ENCODE results near the gene C17orf113.

Gene C17orf113

DNA sequence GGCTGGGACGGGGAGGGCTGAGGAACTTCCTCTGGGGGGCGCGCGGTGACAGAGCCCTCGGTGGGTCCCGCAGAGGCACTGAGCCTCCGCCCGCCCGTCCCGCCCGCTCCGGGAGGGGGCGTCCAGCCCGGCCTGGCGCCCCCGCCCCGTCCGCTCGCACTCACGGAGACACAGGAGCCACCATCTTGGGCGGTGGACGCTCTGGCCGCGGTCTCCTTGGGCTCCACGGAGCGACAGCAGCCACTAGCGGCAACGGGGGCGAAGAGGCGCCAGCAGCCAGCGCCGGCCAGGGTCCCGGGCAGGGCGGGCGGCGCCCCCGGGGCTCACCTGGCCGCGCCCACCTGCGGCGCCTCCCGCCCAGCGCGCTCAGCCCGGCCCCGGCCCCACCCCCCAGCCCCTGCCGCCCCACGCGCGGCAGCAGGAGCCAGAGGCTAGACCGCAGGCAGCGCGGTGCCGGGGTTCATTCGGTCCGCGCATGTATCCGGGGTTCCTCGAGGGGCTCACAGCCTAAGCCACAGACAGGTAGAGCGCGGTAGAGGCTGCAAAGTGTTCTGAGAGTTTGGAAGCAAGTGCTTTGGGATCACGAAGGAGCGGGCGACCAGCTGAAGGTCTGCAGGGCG, at the start of gene C17orf113:
C17orf113 (minus strand) TSS at position 209 of the 620 bp plus-strand sequence. CDS start 7,225 bp downstream, outside the sequence.
- peak within 1 kb of the TSS; percentile 58 to 80 for H3K9ac ChIP-seq (ENCODE audit: low read depth in 1 of 2, low read length in 2 of 2)
- no peaks in the 10 kb centered on the region for H3K36me3 ChIP-seq (ENCODE audit: control insufficient read depth in 2 of 2, insufficient read depth in 2 of 2, low read length in 2 of 2)
- no peak within 1 kb of the TSS for H3K27ac ChIP-seq (ENCODE audit: low read depth in 2 of 2, low read length in 2 of 2)
- H3K9me3 ChIP-seq (ENCODE audit: control insufficient read depth in 2 of 2, low read length in 2 of 2) = no peaks in the 10 kb centered on the region
- H3K4me3 ChIP-seq (ENCODE audit: low read length in 2 of 2) = peak within 1 kb of the TSS; percentile 66 to 69
- peaks cover 0 to 9% of the 10 kb centered on the region in 2 donors for H3K27me3 ChIP-seq (ENCODE audit: control insufficient read depth in 2 of 2, insufficient read depth in 2 of 2, low read length in 2 of 2)
- peaks cover 6% of the 10 kb centered on the region in 2 donors for H3K4me1 ChIP-seq (ENCODE audit: control insufficient read depth in 2 of 2, insufficient read depth in 2 of 2, low read length in 2 of 2)

DNA sequence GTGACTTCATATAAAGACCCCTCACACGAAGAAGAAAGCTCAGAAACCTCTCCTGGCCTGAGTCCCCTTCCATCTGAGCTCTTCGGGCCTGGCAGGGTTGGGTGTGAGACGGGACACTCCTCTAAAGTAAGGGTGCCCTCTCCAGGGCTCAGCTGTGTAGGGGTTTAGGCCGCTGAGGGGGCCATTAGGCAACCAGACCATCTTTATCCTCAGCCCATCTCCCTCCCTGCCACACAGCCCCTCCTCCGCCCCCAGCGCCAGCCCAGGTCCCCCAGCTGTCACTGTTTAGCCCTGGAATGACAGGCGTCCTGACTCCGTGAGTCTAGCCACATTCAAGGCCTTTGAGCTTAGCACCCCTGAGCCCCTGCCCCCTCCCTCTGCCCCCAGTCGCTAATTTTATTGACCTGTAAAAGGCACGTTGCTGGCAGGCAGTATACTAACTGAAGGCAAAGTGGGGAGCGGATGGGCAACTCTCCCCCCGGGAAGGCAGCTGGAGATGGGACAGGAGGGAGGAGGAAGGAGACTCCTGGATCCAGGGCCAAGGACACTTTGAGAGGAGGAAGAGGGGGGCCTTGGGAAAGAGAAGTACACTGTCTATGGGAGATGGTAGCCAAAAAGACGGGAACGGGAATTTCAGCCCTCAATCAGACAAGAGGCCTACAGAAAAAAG, 48.5 kb upstream of the C17orf113 start:
- Histone ChIP-seq H3K9me3 (ENCODE audit: control insufficient read depth in 2 of 2, low read length in 2 of 2) (no peaks in the 10 kb centered on the region), H3K27ac (ENCODE audit: low read depth in 2 of 2, low read length in 2 of 2) (no peak overlapping the region), H3K4me1 (ENCODE audit: control insufficient read depth in 2 of 2, insufficient read depth in 2 of 2, low read length in 2 of 2) (peaks cover 0 to 4% of the 10 kb centered on the region in 2 donors), H3K4me3 (ENCODE audit: low read length in 2 of 2) (no peak overlapping the region), H3K36me3 (ENCODE audit: control insufficient read depth in 2 of 2, insufficient read depth in 2 of 2, low read length in 2 of 2) (no peaks in the 10 kb centered on the region), H3K27me3 (ENCODE audit: control insufficient read depth in 2 of 2, insufficient read depth in 2 of 2, low read length in 2 of 2) (peaks cover 13 to 14% of the 10 kb centered on the region in 2 donors), H3K9ac (ENCODE audit: low read depth in 1 of 2, low read length in 2 of 2) (no peak overlapping the region)

GRCh38 chr17:42097691-42098631, 47.6 kb upstream of the C17orf113 start, which contains the start of gene ZNF385C:
Gene ZNF385C (minus strand): TSS chr17:42098473. CDS start chr17:42063056, 35,417 bp downstream.
- H3K27ac ChIP-seq (ENCODE audit: low read depth in 2 of 2, low read length in 2 of 2) = no peak within 1 kb of the TSS
- no peaks in the 10 kb centered on the region for H3K9me3 ChIP-seq (ENCODE audit: control insufficient read depth in 2 of 2, low read length in 2 of 2)
- peaks cover 0 to 4% of the 10 kb centered on the region in 2 donors for H3K4me1 ChIP-seq (ENCODE audit: control insufficient read depth in 2 of 2, insufficient read depth in 2 of 2, low read length in 2 of 2)
- H3K27me3 ChIP-seq (ENCODE audit: control insufficient read depth in 2 of 2, insufficient read depth in 2 of 2, low read length in 2 of 2) = peaks cover 13 to 14% of the 10 kb centered on the region in 2 donors
- H3K9ac ChIP-seq (ENCODE audit: low read depth in 1 of 2, low read length in 2 of 2) = no peak within 1 kb of the TSS
- H3K4me3 ChIP-seq (ENCODE audit: low read length in 2 of 2) = no peak within 1 kb of the TSS
- H3K36me3 ChIP-seq (ENCODE audit: control insufficient read depth in 2 of 2, insufficient read depth in 2 of 2, low read length in 2 of 2) = no peaks in the 10 kb centered on the region

GRCh38 chr17:42096360-42097111, 46.1 kb upstream of the C17orf113 start:
- Histone ChIP-seq H3K4me3 (ENCODE audit: low read length in 2 of 2) (no peak overlapping the region), H3K27me3 (ENCODE audit: control insufficient read depth in 2 of 2, insufficient read depth in 2 of 2, low read length in 2 of 2) (peaks cover 13 to 14% of the 10 kb centered on the region in 2 donors), H3K4me1 (ENCODE audit: control insufficient read depth in 2 of 2, insufficient read depth in 2 of 2, low read length in 2 of 2) (peaks cover 0 to 4% of the 10 kb centered on the region in 2 donors), H3K9ac (ENCODE audit: low read depth in 1 of 2, low read length in 2 of 2) (no peak overlapping the region), H3K9me3 (ENCODE audit: control insufficient read depth in 2 of 2, low read length in 2 of 2) (no peaks in the 10 kb centered on the region), H3K36me3 (ENCODE audit: control insufficient read depth in 2 of 2, insufficient read depth in 2 of 2, low read length in 2 of 2) (no peaks in the 10 kb centered on the region), H3K27ac (ENCODE audit: low read depth in 2 of 2, low read length in 2 of 2) (no peak overlapping the region)

DNA sequence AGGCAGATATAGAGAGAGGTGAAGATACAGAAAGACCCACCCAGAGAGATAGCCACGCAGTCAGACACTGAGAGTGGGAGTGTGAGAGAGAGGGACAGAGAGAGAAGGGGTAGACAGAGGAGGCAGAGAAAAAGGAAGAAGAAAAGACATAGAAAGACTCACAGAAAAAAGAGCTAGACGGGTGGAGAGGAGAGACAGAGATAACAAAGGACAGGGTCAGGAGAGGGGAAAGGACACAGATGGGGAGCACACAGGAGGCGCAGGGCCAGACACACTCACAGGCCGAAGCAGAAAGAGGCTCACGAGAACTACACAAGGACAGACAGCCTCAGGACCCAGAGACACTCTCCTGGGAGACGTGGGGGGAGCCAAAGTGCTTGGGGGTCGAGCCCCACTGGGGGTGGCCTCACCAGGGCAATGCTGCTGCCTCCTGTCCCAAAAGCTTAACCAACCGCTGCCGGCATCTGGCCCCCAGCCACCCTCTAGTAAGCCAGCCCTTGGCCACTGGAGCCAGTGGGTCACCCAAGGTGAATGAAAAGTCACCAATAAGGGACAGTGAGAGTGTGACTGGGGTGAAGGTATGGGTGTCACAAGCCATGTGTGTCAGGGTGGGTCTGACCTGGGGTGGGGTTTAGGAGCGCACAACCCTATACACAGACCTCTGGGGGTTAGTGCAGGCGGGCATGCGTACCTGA, 44.1 kb upstream of the C17orf113 start:
- peaks cover 13 to 14% of the 10 kb centered on the region in 2 donors for H3K27me3 ChIP-seq (ENCODE audit: control insufficient read depth in 2 of 2, insufficient read depth in 2 of 2, low read length in 2 of 2)
- peaks cover 0 to 4% of the 10 kb centered on the region in 2 donors for H3K4me1 ChIP-seq (ENCODE audit: control insufficient read depth in 2 of 2, insufficient read depth in 2 of 2, low read length in 2 of 2)
- no peak overlapping the region for H3K9ac ChIP-seq (ENCODE audit: low read depth in 1 of 2, low read length in 2 of 2)
- H3K27ac ChIP-seq (ENCODE audit: low read depth in 2 of 2, low read length in 2 of 2) = no peak overlapping the region
- no peaks in the 10 kb centered on the region for H3K9me3 ChIP-seq (ENCODE audit: control insufficient read depth in 2 of 2, low read length in 2 of 2)
- no peak overlapping the region for H3K4me3 ChIP-seq (ENCODE audit: low read length in 2 of 2)
- no peaks in the 10 kb centered on the region for H3K36me3 ChIP-seq (ENCODE audit: control insufficient read depth in 2 of 2, insufficient read depth in 2 of 2, low read length in 2 of 2)

GRCh38 chr17:42092939-42093338, 42.5 kb upstream of the C17orf113 start:
- Histone ChIP-seq H3K36me3 (ENCODE audit: control insufficient read depth in 2 of 2, insufficient read depth in 2 of 2, low read length in 2 of 2) (no peaks in the 10 kb centered on the region), H3K4me1 (ENCODE audit: control insufficient read depth in 2 of 2, insufficient read depth in 2 of 2, low read length in 2 of 2) (peaks cover 0 to under 1% of the 10 kb centered on the region in 2 donors), H3K27ac (ENCODE audit: low read depth in 2 of 2, low read length in 2 of 2) (no peak overlapping the region)

GRCh38 chr17:42090964-42091790, 40.8 kb upstream of the C17orf113 start:
- no peaks in the 10 kb centered on the region for H3K36me3 ChIP-seq (ENCODE audit: control insufficient read depth in 2 of 2, insufficient read depth in 2 of 2, low read length in 2 of 2)
- H3K9ac ChIP-seq (ENCODE audit: low read depth in 1 of 2, low read length in 2 of 2) = no peak overlapping the region
- H3K27ac ChIP-seq (ENCODE audit: low read depth in 2 of 2, low read length in 2 of 2) = no peak overlapping the region
- H3K27me3 ChIP-seq (ENCODE audit: control insufficient read depth in 2 of 2, insufficient read depth in 2 of 2, low read length in 2 of 2) = peaks cover 2 to 5% of the 10 kb centered on the region in 2 donors
- H3K4me3 ChIP-seq (ENCODE audit: low read length in 2 of 2) = no peak overlapping the region
- no peaks in the 10 kb centered on the region for H3K9me3 ChIP-seq (ENCODE audit: control insufficient read depth in 2 of 2, low read length in 2 of 2)
- no peaks in the 10 kb centered on the region for H3K4me1 ChIP-seq (ENCODE audit: control insufficient read depth in 2 of 2, insufficient read depth in 2 of 2, low read length in 2 of 2)

More at GRCh38 chr17:42092939-42093338, 42.5 kb upstream of the C17orf113 start:
- Histone ChIP-seq H3K27me3 (ENCODE audit: control insufficient read depth in 2 of 2, insufficient read depth in 2 of 2, low read length in 2 of 2) (peaks cover 14 to 17% of the 10 kb centered on the region in 2 donors), H3K4me3 (ENCODE audit: low read length in 2 of 2) (no peak overlapping the region), H3K9ac (ENCODE audit: low read depth in 1 of 2, low read length in 2 of 2) (no peak overlapping the region), H3K9me3 (ENCODE audit: control insufficient read depth in 2 of 2, low read length in 2 of 2) (no peaks in the 10 kb centered on the region)

GRCh38 chr17:42088736-42089135, 38.3 kb upstream of the C17orf113 start:
- Histone ChIP-seq H3K9me3 (ENCODE audit: control insufficient read depth in 2 of 2, low read length in 2 of 2) (no peaks in the 10 kb centered on the region), H3K27ac (ENCODE audit: low read depth in 2 of 2, low read length in 2 of 2) (no peak overlapping the region), H3K27me3 (ENCODE audit: control insufficient read depth in 2 of 2, insufficient read depth in 2 of 2, low read length in 2 of 2) (peaks cover 2 to 5% of the 10 kb centered on the region in 2 donors), H3K9ac (ENCODE audit: low read depth in 1 of 2, low read length in 2 of 2) (no peak overlapping the region), H3K4me1 (ENCODE audit: control insufficient read depth in 2 of 2, insufficient read depth in 2 of 2, low read length in 2 of 2) (no peaks in the 10 kb centered on the region), H3K4me3 (ENCODE audit: low read length in 2 of 2) (no peak overlapping the region), H3K36me3 (ENCODE audit: control insufficient read depth in 2 of 2, insufficient read depth in 2 of 2, low read length in 2 of 2) (no peaks in the 10 kb centered on the region)

All from mucosa of rectum (tissue), 2 donors.